Vagina (tissue), 2 donors: ENCODE data around the gene GALNTL6.

Source experiments
- CTCF ChIP-seq, 3 experiments: fragments of 450-650 bp in 2 of 3; fragments of 200-600 bp in 1 of 3; sonication (generic) in 1 of 3; IDR thresholded peaks; one replicate each; pipeline ENCODE4 v1.5.1; 2017 to 2019; ENCODE audit warnings: antibody characterized with exemption in 3 of 3, mild to moderate bottlenecking in 2 of 3, moderate library complexity in 2 of 3
- POLR2A ChIP-seq, 2 donors: fragments of 450-650 bp; IDR thresholded peaks; one replicate each; pipeline ENCODE4 v1.6.1; 2017; ENCODE audit warnings: antibody characterized with exemption in 2 of 2, mild to moderate bottlenecking in 2 of 2, moderate library complexity in 2 of 2

GRCh38 chr4:172727631-172728030 lies 914.4 kb downstream of the GALNTL6 start:
- TF ChIP-seq POLR2A (IDR thresholded peaks at IDR 0.05) (no peak), CTCF (IDR thresholded peaks at IDR 0.05) (no peak)
